RWPE1 (cell line): ENCODE results near the gene ABCA13.

Experiments
- CTCF ChIA-PET: fragments of 350-600 bp; sonication (Branson Sonifier 250); formaldehyde crosslinking; extraction: SDS; loops from one replicate; lab custom pipeline; 2021; lab: Yijun Ruan, JAX
- POLR2A ChIA-PET: fragments of 400-600 bp; formaldehyde crosslinking; extraction: SDS; loops from one replicate; lab custom pipeline; 2020; ENCODE audit warnings: antibody characterized with exemption; ENCODE audit not compliant: low non-redundant PET; lab: Yijun Ruan, JAX
- DNase-seq: peaks from one replicate; pipeline ENCODE4 v3.0.0; 2012; ENCODE audit warnings: low spot score
- H3K27ac ChIP-seq: fragments of 450-650 bp; 2 replicates; pipeline ENCODE4 v1.5.1; 2017
- TF ChIP-seq, protein P1 (sequence below): fragments of 450-650 bp; conservative IDR thresholded peaks from 2 replicates; pipeline ENCODE4 v1.5.1; 2017; ENCODE audit warnings: low read depth, mild to moderate bottlenecking

Gene ABCA13, protein sequence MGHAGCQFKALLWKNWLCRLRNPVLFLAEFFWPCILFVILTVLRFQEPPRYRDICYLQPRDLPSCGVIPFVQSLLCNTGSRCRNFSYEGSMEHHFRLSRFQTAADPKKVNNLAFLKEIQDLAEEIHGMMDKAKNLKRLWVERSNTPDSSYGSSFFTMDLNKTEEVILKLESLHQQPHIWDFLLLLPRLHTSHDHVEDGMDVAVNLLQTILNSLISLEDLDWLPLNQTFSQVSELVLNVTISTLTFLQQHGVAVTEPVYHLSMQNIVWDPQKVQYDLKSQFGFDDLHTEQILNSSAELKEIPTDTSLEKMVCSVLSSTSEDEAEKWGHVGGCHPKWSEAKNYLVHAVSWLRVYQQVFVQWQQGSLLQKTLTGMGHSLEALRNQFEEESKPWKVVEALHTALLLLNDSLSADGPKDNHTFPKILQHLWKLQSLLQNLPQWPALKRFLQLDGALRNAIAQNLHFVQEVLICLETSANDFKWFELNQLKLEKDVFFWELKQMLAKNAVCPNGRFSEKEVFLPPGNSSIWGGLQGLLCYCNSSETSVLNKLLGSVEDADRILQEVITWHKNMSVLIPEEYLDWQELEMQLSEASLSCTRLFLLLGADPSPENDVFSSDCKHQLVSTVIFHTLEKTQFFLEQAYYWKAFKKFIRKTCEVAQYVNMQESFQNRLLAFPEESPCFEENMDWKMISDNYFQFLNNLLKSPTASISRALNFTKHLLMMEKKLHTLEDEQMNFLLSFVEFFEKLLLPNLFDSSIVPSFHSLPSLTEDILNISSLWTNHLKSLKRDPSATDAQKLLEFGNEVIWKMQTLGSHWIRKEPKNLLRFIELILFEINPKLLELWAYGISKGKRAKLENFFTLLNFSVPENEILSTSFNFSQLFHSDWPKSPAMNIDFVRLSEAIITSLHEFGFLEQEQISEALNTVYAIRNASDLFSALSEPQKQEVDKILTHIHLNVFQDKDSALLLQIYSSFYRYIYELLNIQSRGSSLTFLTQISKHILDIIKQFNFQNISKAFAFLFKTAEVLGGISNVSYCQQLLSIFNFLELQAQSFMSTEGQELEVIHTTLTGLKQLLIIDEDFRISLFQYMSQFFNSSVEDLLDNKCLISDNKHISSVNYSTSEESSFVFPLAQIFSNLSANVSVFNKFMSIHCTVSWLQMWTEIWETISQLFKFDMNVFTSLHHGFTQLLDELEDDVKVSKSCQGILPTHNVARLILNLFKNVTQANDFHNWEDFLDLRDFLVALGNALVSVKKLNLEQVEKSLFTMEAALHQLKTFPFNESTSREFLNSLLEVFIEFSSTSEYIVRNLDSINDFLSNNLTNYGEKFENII (N-terminal part only)

DNA sequence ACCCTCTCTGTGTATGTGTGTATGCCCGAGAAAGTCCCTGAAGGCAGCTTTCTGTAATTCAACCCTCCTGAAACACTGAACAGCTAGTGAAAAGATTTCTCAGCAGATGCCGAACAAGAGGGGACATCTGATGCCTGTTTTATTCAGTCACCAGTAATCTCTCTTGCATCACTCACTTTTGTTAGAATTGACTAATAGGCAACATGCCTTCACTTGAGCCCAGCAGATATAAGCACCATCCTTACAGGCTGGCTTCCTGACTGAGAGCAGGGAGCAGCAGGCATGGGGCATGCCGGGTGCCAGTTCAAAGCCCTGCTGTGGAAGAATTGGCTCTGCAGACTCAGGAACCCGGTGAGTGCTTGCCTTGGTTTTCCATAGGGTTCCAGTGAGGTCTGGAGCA lies at the start of gene ABCA13:
Gene ABCA13 (plus strand): TSS at position 257 of the 400 bp plus-strand sequence. CDS start 26 bp downstream, at position 283.
- peak; percentile 57 for DNase-seq
- H3K27ac ChIP-seq = no peak within 1 kb of the TSS
- TF ChIP-seq, protein P1, sequence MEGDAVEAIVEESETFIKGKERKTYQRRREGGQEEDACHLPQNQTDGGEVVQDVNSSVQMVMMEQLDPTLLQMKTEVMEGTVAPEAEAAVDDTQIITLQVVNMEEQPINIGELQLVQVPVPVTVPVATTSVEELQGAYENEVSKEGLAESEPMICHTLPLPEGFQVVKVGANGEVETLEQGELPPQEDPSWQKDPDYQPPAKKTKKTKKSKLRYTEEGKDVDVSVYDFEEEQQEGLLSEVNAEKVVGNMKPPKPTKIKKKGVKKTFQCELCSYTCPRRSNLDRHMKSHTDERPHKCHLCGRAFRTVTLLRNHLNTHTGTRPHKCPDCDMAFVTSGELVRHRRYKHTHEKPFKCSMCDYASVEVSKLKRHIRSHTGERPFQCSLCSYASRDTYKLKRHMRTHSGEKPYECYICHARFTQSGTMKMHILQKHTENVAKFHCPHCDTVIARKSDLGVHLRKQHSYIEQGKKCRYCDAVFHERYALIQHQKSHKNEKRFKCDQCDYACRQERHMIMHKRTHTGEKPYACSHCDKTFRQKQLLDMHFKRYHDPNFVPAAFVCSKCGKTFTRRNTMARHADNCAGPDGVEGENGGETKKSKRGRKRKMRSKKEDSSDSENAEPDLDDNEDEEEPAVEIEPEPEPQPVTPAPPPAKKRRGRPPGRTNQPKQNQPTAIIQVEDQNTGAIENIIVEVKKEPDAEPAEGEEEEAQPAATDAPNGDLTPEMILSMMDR = no peak

DNA sequence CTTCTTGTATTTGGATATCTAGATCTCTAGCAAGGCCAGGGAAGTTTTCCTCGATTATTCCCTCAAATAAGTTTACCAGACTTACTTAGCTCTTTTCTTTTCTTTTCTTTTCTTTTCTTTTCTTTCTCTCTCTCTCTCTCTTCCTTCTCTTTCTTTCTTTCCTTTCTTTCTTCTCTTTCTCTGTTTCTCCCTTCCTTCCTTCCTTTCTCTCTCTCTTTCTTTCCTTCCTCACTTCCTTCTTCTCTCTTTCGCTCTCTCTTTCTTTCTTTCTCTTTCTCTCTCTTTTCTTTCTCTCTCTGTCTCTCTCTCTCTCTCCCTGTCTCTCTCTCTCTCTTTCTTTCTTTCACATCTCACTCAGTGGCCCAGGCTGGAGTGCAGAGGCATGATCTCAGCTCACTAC lies 45.2 kb upstream of the ABCA13 start:
- no peak for DNase-seq
- ChIA-PET POLR2A (no interaction called here), CTCF (interaction anchor here (0.6 kb wide), 1 partner anchor 15 kb away, joined by 4 read pairs; no protein-coding TSS in a partner anchor)
- H3K27ac ChIP-seq = no peak overlapping the region
- TF ChIP-seq, protein P1 = no peak

More for the DNA sequence above, at the start of gene ABCA13:
- ChIA-PET POLR2A (no interaction called here), CTCF (no interaction called here)

DNA sequence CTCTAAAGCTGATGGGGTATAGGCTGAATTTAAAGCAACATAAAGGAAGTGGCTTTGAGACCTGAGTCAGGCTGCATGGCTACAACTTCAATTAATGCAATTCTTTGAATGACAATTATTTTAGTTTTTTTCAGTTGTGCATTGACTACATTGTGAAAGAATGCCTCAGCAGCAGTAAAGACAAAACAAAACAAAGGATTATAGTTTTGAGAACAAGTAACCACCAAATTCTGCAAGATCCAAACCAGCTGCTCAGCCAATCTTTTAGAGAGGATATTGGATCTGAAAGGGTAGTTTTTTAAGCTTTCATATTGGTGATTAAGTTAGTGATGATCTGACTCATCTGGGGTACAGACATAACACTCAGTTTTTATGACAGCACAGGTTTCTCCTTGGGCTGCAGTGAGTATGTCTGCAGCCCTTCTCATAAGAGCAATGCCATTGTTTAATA lies 40.6 kb upstream of the ABCA13 start:
- H3K27ac ChIP-seq = no peak overlapping the region
- no peak for DNase-seq
- POLR2A ChIA-PET = no interaction called here
- TF ChIP-seq, protein P1 = no peak
- CTCF ChIA-PET = no interaction called here

DNA sequence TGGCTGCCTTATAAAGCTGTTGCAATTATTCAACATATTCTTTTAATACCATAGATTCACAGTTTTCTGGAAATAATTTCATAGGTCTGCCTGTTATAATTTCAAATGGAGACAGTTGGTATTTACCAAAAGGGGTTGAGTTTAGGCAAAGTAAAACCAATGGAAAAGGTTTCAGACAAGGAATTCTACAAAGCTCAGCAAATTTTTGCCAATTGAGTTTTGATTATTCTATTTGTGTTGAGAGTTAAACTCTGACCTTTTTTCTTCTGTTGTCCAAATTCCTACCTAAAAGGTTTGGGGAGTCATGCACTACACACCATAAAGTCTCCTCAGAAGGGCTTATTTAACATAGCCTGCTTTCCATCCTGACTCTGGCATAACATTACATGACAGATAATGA lies 38.5 kb upstream of the ABCA13 start:
- CTCF ChIA-PET = no interaction called here
- no peak for DNase-seq
- TF ChIP-seq, protein P1 = no peak
- POLR2A ChIA-PET = no interaction called here
- H3K27ac ChIP-seq = no peak overlapping the region

DNA sequence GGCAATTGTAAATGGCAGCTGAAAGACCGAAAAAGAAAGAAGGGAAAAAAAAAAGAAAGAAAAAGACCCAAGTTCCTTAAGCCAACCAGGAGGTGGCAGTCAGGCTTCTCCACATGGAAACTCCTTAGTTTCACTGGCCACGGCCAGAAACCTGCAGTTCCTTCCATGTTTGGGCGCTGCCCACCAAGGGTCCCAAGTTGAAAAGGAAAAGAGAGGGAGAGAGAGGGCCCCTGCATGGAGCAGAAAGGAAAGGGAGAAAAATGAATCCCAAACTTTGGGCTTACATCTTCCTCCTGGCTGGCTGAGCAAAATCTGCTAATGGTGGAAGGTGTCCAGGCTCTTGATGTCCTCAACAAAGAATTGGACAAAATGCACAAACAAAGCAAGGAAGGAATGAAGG lies 31.8 kb upstream of the ABCA13 start:
- DNase-seq = no peak
- POLR2A ChIA-PET = no interaction called here
- no peak overlapping the region for H3K27ac ChIP-seq
- CTCF ChIA-PET = interaction anchor here (0.7 to 1.9 kb wide), 3 partner anchors 16 to 142 kb away, joined by 3 to 6 read pairs (median 4); no protein-coding TSS in a partner anchor
- TF ChIP-seq, protein P1 = no peak
